ENCODE data around the gene CLNK. TPM values are rescaled to one million over a fixed set of nuclear protein-coding genes. Genes with fewer than 3 reads are reported as not detected.

Gene CLNK
- total RNA-seq, 2 experiments from 2014 or later: 0.10 TPM; not detected in 1

DNA sequence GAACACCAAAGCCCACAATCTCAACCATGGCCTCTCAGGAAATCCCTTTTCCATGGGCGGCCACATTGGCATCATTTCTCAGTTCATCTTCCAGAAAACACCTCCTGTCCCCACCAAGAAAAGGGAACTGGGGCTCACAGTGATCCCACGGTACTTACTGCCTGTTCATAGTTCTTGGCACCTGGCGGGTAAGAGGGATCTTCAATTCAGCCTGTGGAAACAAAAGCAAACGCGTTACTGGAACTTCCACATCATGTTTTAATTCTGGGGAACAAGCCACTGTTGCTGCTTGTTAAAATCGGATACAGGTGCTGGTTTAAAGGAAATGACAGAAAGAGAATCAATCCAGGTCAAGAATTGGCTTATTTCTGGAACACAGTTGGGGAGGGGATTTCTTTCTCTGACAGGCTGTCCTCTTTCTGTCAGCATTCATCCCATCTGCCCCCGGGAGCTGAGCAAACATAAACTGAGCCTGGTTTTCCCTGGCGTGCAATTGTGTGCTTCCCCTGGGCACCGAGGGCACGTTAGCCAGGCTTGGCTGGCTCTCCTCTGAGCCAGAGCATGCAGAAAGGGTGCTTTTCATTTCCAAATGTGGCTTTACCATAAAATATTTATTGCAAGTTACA is 16.8 kb downstream of the CLNK start:
- H3K4me1 Mint-ChIP-seq: peaks cover 16% of the 10 kb centered on the region
- POLR2A ChIA-PET: no interaction called here
- H3K9me3 Mint-ChIP-seq: no peaks in the 10 kb centered on the region

DNA sequence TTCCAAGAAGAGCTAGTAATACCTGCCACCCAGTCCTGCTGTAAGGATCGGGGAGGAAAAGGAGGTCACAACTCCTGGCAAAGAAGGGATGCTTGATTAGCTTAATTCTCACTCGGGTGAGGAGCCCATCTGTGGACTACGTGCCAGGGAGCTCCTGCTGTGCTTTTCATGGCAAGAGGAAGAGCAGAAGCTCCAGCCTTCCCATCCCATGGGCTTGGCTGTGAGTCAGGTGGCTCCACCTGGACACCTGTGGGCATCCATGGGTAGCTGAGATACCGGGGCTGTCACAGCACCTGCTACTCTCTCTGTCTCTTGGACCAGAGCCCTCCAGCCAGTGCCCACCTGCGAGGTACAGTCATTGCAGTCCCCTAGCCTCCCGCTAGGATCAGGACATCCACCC is 18.0 kb downstream of the CLNK start:
- CTCF ChIA-PET: no interaction called here
- Mint-ChIP-seq H3K4me1 (peaks cover 9% of the 10 kb centered on the region), H3K27ac (no peak overlapping the region), H3K36me3 (ENCODE audit: low read depth) (no peaks in the 10 kb centered on the region), H3K9me3 (no peaks in the 10 kb centered on the region), H3K27me3 (no peaks in the 10 kb centered on the region), H3K4me3 (no peak overlapping the region)
- POLR2A ChIA-PET: no interaction called here
- no peak for DNase-seq

More for the DNA sequence above, 16.8 kb downstream of the CLNK start:
- H3K4me3 Mint-ChIP-seq: no peak overlapping the region
- CTCF ChIA-PET: no interaction called here
- no peak for DNase-seq
- no peaks in the 10 kb centered on the region for H3K27me3 Mint-ChIP-seq
- H3K36me3 Mint-ChIP-seq (ENCODE audit: low read depth): no peaks in the 10 kb centered on the region
- no peak overlapping the region for H3K27ac Mint-ChIP-seq

DNA sequence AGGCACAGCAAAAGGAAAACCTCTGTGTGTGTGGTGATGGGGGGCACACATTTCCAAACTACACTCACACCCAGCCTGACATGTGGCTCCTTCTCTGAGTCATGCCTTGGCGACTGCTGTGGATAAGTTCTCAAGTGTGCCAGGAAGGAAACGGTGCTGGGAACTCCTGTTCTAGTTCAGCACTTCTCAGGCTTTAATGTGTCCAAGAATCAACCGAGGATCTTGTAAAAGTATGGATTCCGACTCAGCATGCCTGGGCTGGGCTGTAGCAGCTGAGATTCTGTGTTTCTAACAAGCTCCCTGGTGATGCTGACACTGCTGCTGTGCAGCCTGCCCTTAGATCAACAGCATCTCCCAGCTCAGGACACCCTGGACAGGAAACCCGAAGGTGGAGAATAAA is 20.2 kb downstream of the CLNK start:
- POLR2A ChIA-PET: no interaction called here
- Mint-ChIP-seq H3K4me1 (peaks cover 4% of the 10 kb centered on the region), H3K36me3 (ENCODE audit: low read depth) (no peaks in the 10 kb centered on the region), H3K4me3 (no peak overlapping the region), H3K27ac (no peak overlapping the region), H3K9me3 (no peaks in the 10 kb centered on the region), H3K27me3 (no peaks in the 10 kb centered on the region)
- CTCF ChIA-PET: no interaction called here
- DNase-seq: no peak

DNA sequence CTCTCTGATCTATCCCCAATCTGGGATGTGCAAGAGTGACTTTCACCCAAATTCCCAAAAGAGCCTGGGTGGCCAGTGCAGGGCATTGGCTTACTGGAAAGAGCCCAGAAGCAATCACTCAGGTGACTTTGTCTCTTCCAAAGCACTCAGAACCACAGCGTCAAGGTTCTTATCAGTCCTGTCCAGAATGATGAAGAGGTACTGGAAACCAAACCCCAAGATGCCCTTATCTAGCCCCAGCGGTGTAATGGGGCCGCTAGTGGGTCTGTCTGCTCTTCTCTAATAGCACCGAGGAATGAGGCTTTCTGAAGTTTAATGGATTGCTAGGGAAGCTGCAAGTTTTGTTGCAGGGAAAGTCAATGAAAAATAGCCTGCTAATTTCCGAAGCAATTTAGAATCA is 21.6 kb downstream of the CLNK start:
- POLR2A ChIA-PET: no interaction called here

DNA sequence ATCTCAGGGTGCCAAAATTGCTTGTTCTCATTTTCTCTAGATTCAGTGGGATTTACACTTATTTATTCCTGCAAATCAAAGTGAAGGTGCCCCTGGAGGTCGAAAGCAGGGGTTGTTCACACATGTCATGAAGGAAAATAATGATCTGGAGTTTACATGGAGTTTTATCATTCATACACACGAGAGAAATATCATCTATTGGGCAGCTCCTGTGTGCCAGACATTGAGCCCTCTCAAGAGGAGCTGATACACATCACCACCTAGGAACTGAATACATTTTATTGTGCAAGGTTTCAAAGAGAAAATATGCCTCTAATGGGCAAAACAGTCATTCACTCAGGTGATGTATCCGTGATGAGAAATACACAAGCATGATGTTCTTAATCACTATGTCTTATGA is 23.5 kb downstream of the CLNK start:
- POLR2A ChIA-PET: no interaction called here
- no peak overlapping the region for H3K27ac Mint-ChIP-seq

More for the DNA sequence above, 21.6 kb downstream of the CLNK start:
- no peaks in the 10 kb centered on the region for H3K27me3 Mint-ChIP-seq
- CTCF ChIA-PET: no interaction called here
- H3K9me3 Mint-ChIP-seq: no peaks in the 10 kb centered on the region
- no peak for DNase-seq
- H3K27ac Mint-ChIP-seq: no peak overlapping the region
- H3K4me3 Mint-ChIP-seq: no peak overlapping the region
- peaks cover 6% of the 10 kb centered on the region for H3K4me1 Mint-ChIP-seq
- no peaks in the 10 kb centered on the region for H3K36me3 Mint-ChIP-seq (ENCODE audit: low read depth)

DNA sequence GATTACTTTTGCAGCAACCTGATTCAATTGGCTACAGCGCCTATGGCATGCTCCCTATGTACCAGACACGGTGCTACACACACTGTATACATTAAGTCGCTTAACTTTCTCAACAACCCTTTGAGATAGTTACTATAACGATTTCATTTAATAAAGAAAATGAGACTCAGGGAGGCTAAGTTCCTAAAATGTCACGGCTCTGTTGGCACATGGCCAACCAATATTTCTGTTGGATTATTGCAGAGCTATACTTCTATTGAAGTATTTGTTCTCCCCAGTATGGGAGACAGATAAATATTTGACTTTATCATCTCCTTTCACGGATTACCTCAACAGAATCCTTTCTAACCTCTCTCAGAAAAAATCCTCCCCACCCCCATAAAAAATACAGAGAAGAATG is 25.3 kb downstream of the CLNK start:
- H3K9me3 Mint-ChIP-seq: no peaks in the 10 kb centered on the region
- peaks cover 22% of the 10 kb centered on the region for H3K4me1 Mint-ChIP-seq
- no peaks in the 10 kb centered on the region for H3K36me3 Mint-ChIP-seq (ENCODE audit: low read depth)
- ChIA-PET POLR2A (no interaction called here), CTCF (no interaction called here)
- no peak overlapping the region for H3K4me3 Mint-ChIP-seq
- H3K27me3 Mint-ChIP-seq: peaks cover 2% of the 10 kb centered on the region
- no peak for DNase-seq
- H3K27ac Mint-ChIP-seq: no peak overlapping the region

More for the DNA sequence above, 23.5 kb downstream of the CLNK start:
- no peak for DNase-seq
- H3K36me3 Mint-ChIP-seq (ENCODE audit: low read depth): no peaks in the 10 kb centered on the region
- no peaks in the 10 kb centered on the region for H3K27me3 Mint-ChIP-seq
- peaks cover 17% of the 10 kb centered on the region for H3K4me1 Mint-ChIP-seq
- no peaks in the 10 kb centered on the region for H3K9me3 Mint-ChIP-seq
- CTCF ChIA-PET: interaction anchor here (1.2 kb wide), 1 partner anchor 10 kb away, joined by 3 read pairs; no protein-coding TSS in a partner anchor
- no peak overlapping the region for H3K4me3 Mint-ChIP-seq

DNA sequence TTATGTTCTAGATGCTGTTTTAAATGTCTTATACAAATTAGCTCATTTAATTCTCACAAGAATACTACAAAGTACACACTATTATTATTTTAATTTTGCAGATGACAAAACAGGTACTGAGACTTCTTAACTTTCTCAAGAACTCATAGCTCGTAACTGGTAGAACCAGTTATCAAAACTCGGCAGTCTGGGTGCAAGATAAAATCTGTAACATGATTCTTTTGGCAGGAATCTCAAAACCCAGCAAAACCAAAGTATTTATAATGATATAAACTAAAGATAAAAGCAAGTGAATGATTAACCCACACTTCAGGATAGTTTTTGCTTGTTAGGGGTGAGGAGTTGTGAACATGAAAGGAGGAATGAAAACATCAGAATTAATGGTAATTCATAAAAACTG is 27.6 kb downstream of the CLNK start:
- H3K27me3 Mint-ChIP-seq: peaks cover 5% of the 10 kb centered on the region
- H3K4me1 Mint-ChIP-seq: peaks cover 21% of the 10 kb centered on the region
- no peaks in the 10 kb centered on the region for H3K36me3 Mint-ChIP-seq (ENCODE audit: low read depth)
- POLR2A ChIA-PET: interaction anchor here (0.8 to 1.6 kb wide), 2 partner anchors 15 to 19 kb away, joined by 3 to 4 read pairs; no protein-coding TSS in a partner anchor
- no peak overlapping the region for H3K27ac Mint-ChIP-seq
- DNase-seq: no peak
- no peaks in the 10 kb centered on the region for H3K9me3 Mint-ChIP-seq
- CTCF ChIA-PET: no interaction called here
- no peak overlapping the region for H3K4me3 Mint-ChIP-seq

DNA sequence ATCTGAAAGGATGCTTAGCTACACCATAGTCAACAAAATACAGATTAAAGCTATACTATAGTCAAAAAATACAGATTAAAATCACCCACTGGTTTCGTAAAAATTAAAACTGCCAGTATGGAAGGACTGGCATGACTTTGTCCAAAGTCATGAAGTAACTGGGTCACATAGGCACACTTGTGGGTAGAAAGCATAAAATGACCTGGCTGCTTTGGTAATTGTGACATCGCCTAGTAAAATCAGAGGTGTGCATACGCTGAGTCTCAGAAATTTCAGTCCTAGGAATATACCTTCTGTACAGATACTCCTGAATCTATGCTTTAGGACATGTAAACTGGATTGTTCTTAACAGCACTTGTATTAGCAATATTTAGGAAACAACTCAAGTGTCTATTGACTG is 28.1 kb downstream of the CLNK start:
- H3K27ac Mint-ChIP-seq: no peak overlapping the region
- ChIA-PET POLR2A (interaction anchor here (0.8 to 1.6 kb wide), 2 partner anchors 16 to 19 kb away, joined by 3 to 4 read pairs; no protein-coding TSS in a partner anchor), CTCF (no interaction called here)
- H3K4me1 Mint-ChIP-seq: peaks cover 21% of the 10 kb centered on the region
- H3K4me3 Mint-ChIP-seq: no peak overlapping the region
- peaks cover 5% of the 10 kb centered on the region for H3K27me3 Mint-ChIP-seq
- DNase-seq: no peak
- H3K36me3 Mint-ChIP-seq (ENCODE audit: low read depth): no peaks in the 10 kb centered on the region
- H3K9me3 Mint-ChIP-seq: no peaks in the 10 kb centered on the region

DNA sequence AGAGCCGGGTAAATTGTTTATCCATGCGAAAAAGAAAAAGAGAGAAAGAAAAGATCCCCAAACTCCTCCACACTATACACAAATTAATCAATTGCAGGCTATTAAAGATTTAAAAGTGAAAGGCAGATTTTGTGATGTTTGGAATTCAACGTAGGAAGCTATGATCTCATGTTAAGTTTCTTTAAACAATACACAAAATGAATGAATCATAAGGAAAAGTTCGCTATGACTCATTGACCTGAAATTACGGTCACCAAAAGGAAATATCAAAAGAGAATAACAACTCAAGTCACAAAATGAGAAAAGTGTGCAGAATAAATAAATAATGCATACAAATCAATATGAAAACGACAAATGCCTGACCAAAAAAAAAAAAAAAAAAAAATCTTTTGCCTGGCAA is 28.6 kb downstream of the CLNK start:
- Mint-ChIP-seq H3K36me3 (ENCODE audit: low read depth) (no peaks in the 10 kb centered on the region), H3K27ac (peak overlapping the region; percentile 58), H3K27me3 (peaks cover 5% of the 10 kb centered on the region), H3K4me1 (peaks cover 21% of the 10 kb centered on the region), H3K4me3 (peak overlapping the region; percentile 45), H3K9me3 (no peaks in the 10 kb centered on the region)
- DNase-seq: no peak
- ChIA-PET POLR2A (interaction anchor here (0.9 to 1.6 kb wide), 2 partner anchors 15 to 20 kb away, joined by 3 read pairs; no protein-coding TSS in a partner anchor), CTCF (no interaction called here)

DNA sequence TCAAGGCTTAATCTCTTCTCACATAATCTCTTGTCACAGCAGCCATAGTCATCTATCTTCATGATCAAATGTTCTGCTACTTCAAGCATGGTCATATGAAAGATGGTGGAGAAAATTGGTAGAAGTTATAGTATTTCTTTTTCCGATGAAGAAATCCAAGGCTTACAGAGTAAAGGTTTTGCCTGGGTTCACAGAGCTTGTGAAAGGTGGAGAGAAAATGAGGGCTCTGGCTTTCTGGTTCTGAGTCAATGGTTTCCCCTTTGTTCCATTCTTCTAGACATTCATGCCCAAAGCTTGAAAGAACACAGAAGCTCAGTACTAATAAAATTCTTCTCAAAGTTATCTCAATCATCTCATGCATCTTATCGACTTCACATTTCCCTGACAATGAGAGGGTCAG is 36.1 kb downstream of the CLNK start:
- Mint-ChIP-seq H3K36me3 (ENCODE audit: low read depth) (no peaks in the 10 kb centered on the region), H3K4me3 (no peak overlapping the region), H3K9me3 (no peaks in the 10 kb centered on the region), H3K4me1 (no peaks in the 10 kb centered on the region), H3K27ac (no peak overlapping the region), H3K27me3 (peaks cover 6% of the 10 kb centered on the region)
- ChIA-PET POLR2A (no interaction called here), CTCF (no interaction called here)
- no peak for DNase-seq

DNA sequence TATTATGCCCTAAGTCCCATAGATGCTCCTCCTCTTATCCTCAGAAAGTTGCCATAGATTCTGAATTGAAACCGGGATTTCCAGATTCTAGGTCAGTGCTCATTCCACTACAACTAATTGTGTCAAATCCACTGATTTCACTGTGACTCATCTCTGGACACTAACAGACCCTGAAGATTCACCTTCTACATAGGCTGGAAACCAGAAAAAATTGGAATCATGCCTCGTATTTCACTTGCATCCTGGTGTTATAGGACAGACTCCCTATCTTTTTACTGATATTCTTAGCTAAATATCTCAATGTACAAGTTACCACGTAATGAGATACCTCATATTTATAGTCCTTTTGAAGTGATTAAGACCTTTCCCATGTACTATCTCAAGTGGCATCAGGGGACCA is 36.7 kb downstream of the CLNK start:
- peaks cover 5% of the 10 kb centered on the region for H3K27me3 Mint-ChIP-seq
- H3K9me3 Mint-ChIP-seq: no peaks in the 10 kb centered on the region
- CTCF ChIA-PET: no interaction called here
- H3K4me3 Mint-ChIP-seq: no peak overlapping the region
- no peaks in the 10 kb centered on the region for H3K4me1 Mint-ChIP-seq
- H3K27ac Mint-ChIP-seq: no peak overlapping the region
- POLR2A ChIA-PET: no interaction called here
- DNase-seq: no peak
- H3K36me3 Mint-ChIP-seq (ENCODE audit: low read depth): no peaks in the 10 kb centered on the region

DNA sequence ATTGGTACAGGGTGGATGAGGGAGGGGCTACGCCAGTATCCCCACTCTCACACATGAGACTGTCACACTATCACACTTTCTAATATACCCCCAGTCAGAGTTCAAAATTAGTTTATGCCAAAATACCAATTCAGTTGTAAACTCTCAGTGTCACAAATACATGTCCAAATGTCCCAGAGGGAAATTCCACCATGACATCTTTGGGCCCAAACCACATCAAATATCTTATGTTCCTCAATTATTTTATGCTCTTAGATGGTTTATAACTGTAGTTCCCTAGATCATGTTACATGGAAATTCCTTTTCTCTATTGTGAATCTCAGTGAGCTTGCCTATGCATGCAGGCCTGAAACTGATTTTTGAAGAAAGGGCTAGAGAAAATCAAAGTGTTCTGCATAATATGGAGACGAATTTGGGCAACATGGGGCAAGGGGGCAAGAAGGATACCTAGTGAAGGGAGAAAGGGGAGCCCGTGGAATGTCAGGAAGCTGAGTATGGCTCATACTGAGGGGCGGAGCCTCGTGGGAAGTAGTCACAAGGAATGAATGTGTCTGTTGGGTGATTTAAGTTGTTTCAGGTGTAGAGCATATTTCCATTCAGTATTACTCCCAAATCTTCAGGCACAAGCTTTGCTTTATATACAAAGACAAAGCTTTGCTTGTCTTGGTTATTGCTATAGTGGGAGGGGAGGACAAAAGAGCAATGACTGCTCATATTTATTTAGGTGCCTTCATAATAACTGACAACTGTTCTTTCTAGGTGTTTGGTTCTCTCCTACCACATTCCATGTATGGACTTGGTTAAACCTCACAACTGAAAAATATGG is 40.8 kb downstream of the CLNK start:
- Mint-ChIP-seq H3K4me1 (no peaks in the 10 kb centered on the region), H3K27ac (no peak overlapping the region), H3K9me3 (no peaks in the 10 kb centered on the region), H3K27me3 (no peaks in the 10 kb centered on the region), H3K4me3 (no peak overlapping the region), H3K36me3 (ENCODE audit: low read depth) (no peaks in the 10 kb centered on the region)
- POLR2A ChIA-PET: no interaction called here
- DNase-seq: no peak
- CTCF ChIA-PET: no interaction called here

DNA sequence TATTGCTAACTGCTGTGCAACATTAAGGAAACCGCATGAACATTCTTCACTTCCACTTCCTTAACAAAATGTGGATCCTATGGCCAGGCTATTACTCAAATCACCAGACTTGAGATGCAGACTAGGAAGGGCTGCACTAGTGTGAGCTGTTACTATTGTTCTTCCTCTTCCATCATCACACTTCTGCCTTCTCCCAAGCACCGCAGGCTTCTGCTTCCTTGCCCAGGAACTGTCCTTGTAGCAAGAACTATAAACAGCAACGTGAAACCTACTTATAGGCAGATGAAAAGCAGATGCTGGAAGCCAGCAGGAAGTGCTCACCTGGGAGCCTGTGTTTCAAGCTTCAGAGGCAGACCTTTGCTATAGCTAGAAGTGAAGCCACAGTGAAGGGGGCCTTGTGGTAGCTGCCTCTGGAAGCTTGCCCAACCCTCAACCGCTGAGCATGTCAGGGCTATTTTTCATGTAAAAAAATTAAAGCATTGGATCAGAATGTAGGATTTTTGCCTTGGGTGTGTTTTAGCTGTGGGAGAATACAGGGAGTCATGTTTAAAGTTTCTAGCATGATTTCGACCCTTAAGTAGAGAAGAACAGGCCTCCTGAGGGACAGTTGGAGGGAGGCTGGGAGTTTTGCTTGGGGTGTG is 43.9 kb downstream of the CLNK start:
- H3K4me3 Mint-ChIP-seq: no peak overlapping the region
- H3K4me1 Mint-ChIP-seq: no peaks in the 10 kb centered on the region
- no peak overlapping the region for H3K27ac Mint-ChIP-seq
- H3K27me3 Mint-ChIP-seq: no peaks in the 10 kb centered on the region
- H3K36me3 Mint-ChIP-seq (ENCODE audit: low read depth): no peaks in the 10 kb centered on the region
- POLR2A ChIA-PET: no interaction called here
- H3K9me3 Mint-ChIP-seq: no peaks in the 10 kb centered on the region
- DNase-seq: no peak
- CTCF ChIA-PET: no interaction called here

Data from activated CD4-positive, alpha-beta memory T cell treated with anti-CD3 and anti-CD28 coated beads, Interleukin-2, amount 10 ng/mL, durations not matched to agents 7 days and 5 days (primary cell).